ENCODE data around the gene SGPL1. TPM values are rescaled to one million over a fixed set of nuclear protein-coding genes. Genes with fewer than 3 reads are reported as not detected.

SGPL1 gene
- total and polyA plus RNA-seq, 10 of the 15 experiments (the other 5 are each of a cell fraction or from before 2014, with no cell fraction given): 4.9 to 20.7 (median 10.6) TPM

- TF ChIP-seq E2F4 (IDR thresholded peaks at IDR 0.05; ENCODE audit: low read depth, low read length): no peak
Observed at GRCh38 chr10:70893227-70894006, 77.7 kb downstream of the SGPL1 start (continued).

GRCh38 chr10:70894416-70894815 lies 78.7 kb downstream of the SGPL1 start:
- RAD21 ChIA-PET (ENCODE audit: unreplicated experiment): no interaction called here
- WGBS (ENCODE audit: insufficient coverage, insufficient replicate concordance, low lambda C conversion rate, missing lambda C conversion rate): 47% methylated on average over 2 of the region's 2 CpGs
- Histone ChIP-seq H3K9ac (ENCODE audit: control insufficient read depth, insufficient read depth, low read length) (no peak overlapping the region), H3K9me3 (replicated peaks; ENCODE audit: control insufficient read depth, insufficient read depth, low read length) (no peaks in the 10 kb centered on the region), H3K4me1 (ENCODE audit: control insufficient read depth, insufficient read depth, low read length) (no peaks in the 10 kb centered on the region), H3K4me2 (ENCODE audit: control insufficient read depth, insufficient read depth) (no peak overlapping the region), H3K4me3 (no peak overlapping the region), H2AFZ (ENCODE audit: control insufficient read depth, low read depth, low read length) (no peak overlapping the region), H3K79me2 (ENCODE audit: control insufficient read depth, insufficient read depth, low read length) (no peaks in the 10 kb centered on the region), H3K27me3 (replicated peaks in 1 of 2; ENCODE audit: control insufficient read depth in 2 of 2, insufficient read depth in 2 of 2, low read length in 1 of 2) (no peaks in the 10 kb centered on the region), H3K36me3 (ENCODE audit: control insufficient read depth in 2 of 2, insufficient read depth in 2 of 2, low read length in 1 of 2) (no peaks in the 10 kb centered on the region), H3K27ac (ENCODE audit: control insufficient read depth, insufficient read depth) (no peak overlapping the region), H4K20me1 (ENCODE audit: control insufficient read depth, insufficient read depth) (no peaks in the 10 kb centered on the region)
- BruUV-seq (replicated peaks): no TSS peak
- DNase-seq (ENCODE audit: low read depth, low spot score) (no peak), ATAC-seq (no peak), FAIRE-seq (no peak)
- POLR2A ChIA-PET: no interaction called here
- CTCF ChIA-PET: interaction anchor here (1.4 kb wide), 1 partner anchor 9 kb away, joined by 5 read pairs; no protein-coding TSS in a partner anchor
- intact Hi-C loops (cut with micrococcal nuclease; ENCODE audit: unreplicated experiment) (no loop called here), in situ Hi-C loops (cut with MboI) (no loop called here)
- SMC1A ChIA-PET (ENCODE audit: uncharacterized antibody, unreplicated experiment): interaction anchor here (1.1 kb wide), 1 partner anchor 18 kb away, joined by 4 read pairs; no protein-coding TSS in a partner anchor
- TF ChIP-seq YBX1 (IDR thresholded peaks at IDR 0.05) (no peak), FOS (IDR thresholded peaks at IDR 0.05; ENCODE audit: borderline replicate concordance, extremely low read depth, insufficient read length) (no peak), CBFB (IDR thresholded peaks at IDR 0.05; ENCODE audit: low read depth) (no peak), MTA3 (IDR thresholded peaks at IDR 0.05; ENCODE audit: borderline replicate concordance, low read length) (no peak), SRF (IDR thresholded peaks at IDR 0.05; ENCODE audit: low read depth in 2 of 2, low read length in 2 of 2) (no peak), RUNX3 (IDR thresholded peaks at IDR 0.05; ENCODE audit: low read length) (no peak), HDAC6 (IDR thresholded peaks at IDR 0.05; ENCODE audit: unreplicated experiment) (no peak), NR2F1 (conservative IDR thresholded peaks at IDR 0.05) (no peak), MEF2A (IDR thresholded peaks at IDR 0.05; ENCODE audit: insufficient read depth, low read depth, low read length) (no peak), PRDM15 (CRISPR knock-in tag; IDR thresholded peaks at IDR 0.05) (no peak)

Data from GM12878 (cell line).